NB4 (cell line): ENCODE results near the gene PSMB3.

Experiments
- CTCF ChIP-seq: IDR thresholded peaks from one replicate; pipeline ENCODE4 v1.5.1; 2012; ENCODE audit warnings: low read depth, low read length
- POLR2A ChIP-seq: IDR thresholded peaks from 2 replicates; pipeline ENCODE4 v1.6.1; 2011; ENCODE audit warnings: mild to moderate bottlenecking; ENCODE audit not compliant: insufficient read length; ENCODE audit errors: extremely low read depth

- no peak for TF ChIP-seq CTCF
- TF ChIP-seq POLR2A = no peak
Observed at GRCh38 chr17:38791162-38791561, 38.6 kb downstream of the PSMB3 start.
